K562 (cell line): Measurements from ENCODE around the gene SLC2A6. TPM values are rescaled to one million over a fixed set of nuclear protein-coding genes. Genes with fewer than 3 reads are reported as not detected.

Experiments
- DNMT1 ChIP-seq: fragments of 450-650 bp; IDR thresholded peaks from 2 replicates; pipeline ENCODE4 v1.6.1; 2016; ENCODE audit warnings: antibody characterized with exemption, mild to moderate bottlenecking
- E2F3 ChIP-seq: fragments of 250-450 bp; sonication (Bioruptor Pico); IDR thresholded peaks from 2 replicates; pipeline ENCODE4 v1.4.0; 2020; ENCODE audit warnings: mild to moderate bottlenecking
- ETV1 ChIP-seq: fragments of 450-650 bp; conservative IDR thresholded peaks from 2 replicates; pipeline ENCODE4 v1.6.1; 2016; ENCODE audit warnings: missing genetic modification characterization, control low read depth, low read depth, missing compliant biosample characterization
- GATAD2B ChIP-seq: fragments of 450-650 bp; IDR thresholded peaks from 2 replicates; pipeline ENCODE4 v1.6.1; 2017; ENCODE audit warnings: mild to moderate bottlenecking, borderline replicate concordance
- HDGF ChIP-seq: fragments of 450-650 bp; IDR thresholded peaks from 2 replicates; pipeline ENCODE4 v1.6.1; 2016
- HNRNPLL ChIP-seq: fragments of 200-400 bp; formaldehyde crosslinking; IDR thresholded peaks from 2 replicates; pipeline ENCODE4 v1.6.1; 2017; ENCODE audit warnings: low read length, low read depth, mild to moderate bottlenecking; ENCODE audit not compliant: poor library complexity, severe bottlenecking
- KDM2B ChIP-seq: fragments of 250-450 bp; sonication (Bioruptor Pico); IDR thresholded peaks from 2 replicates; pipeline ENCODE4 v1.8.0; 2021; ENCODE audit warnings: mild to moderate bottlenecking, moderate library complexity
- MTF1 ChIP-seq: fragments of 250-450 bp; sonication (Bioruptor Pico); IDR thresholded peaks from 2 replicates; pipeline ENCODE4 v1.9.0; 2021; ENCODE audit warnings: moderate library complexity, mild to moderate bottlenecking, inconsistent platforms, borderline replicate concordance
- NRF1 ChIP-seq, 2 experiments: fragments of 450-650 bp; IDR thresholded peaks in 1 of 2; conservative IDR thresholded peaks in 1 of 2; 2 replicates each; pipeline ENCODE4 v1.6.1; 2014; ENCODE audit warnings: mild to moderate bottlenecking in 2 of 2
- RBBP5 ChIP-seq: fragments of 200-600 bp; sonication (generic); IDR thresholded peaks from 2 replicates; pipeline ENCODE4 v1.6.1; 2012; ENCODE audit warnings: borderline replicate concordance, mild to moderate bottlenecking, low read length, control low read depth, inconsistent platforms; ENCODE audit not compliant: insufficient read depth, poor library complexity, severe bottlenecking
- SUPT5H ChIP-seq: fragments of 450-650 bp; IDR thresholded peaks from 2 replicates; pipeline ENCODE4 v1.6.1; 2016
- ZNF589 ChIP-seq: fragments of 200-800 bp; sonication (Bioruptor generic); IDR thresholded peaks from 2 replicates; pipeline ENCODE4 v1.6.1; 2016; ENCODE audit warnings: low read depth, missing genetic modification characterization, missing compliant biosample characterization
- polyA plus RNA-seq, 8 experiments: library from polyadenylated mRNA; depleted of rRNA in 4 of 8; stranded (reverse) in 5 of 8; unstranded in 3 of 8; fragments of >200 nt; fragmentation: Nextera tagmentation in 2 of 8; fragmentation: Illumina TruSeq in 1 of 8; extraction: Ambion mirVana in 2 of 8; extraction: Trizol in 1 of 8; gene quantifications; 2 replicates each; pipeline versions ENCODE4 v1.2.1 to v1.2.3, GENCODE V29; 2011 to 2014; ENCODE audit warnings: inconsistent platforms in 1 of 8, missing spikeins in 1 of 8
- total RNA-seq, 7 experiments: library from RNA; depleted of rRNA in 6 of 7; stranded (reverse); fragments of >200 nt in 6 of 7; fragmentation: Illumina TruSeq in 2 of 7; extraction: Trizol in 2 of 7; gene quantifications; 2 replicates each; pipeline versions ENCODE4 v1.2.1 to v1.2.3, GENCODE V29; 2011 to 2021; ENCODE audit warnings: low replicate concordance in 1 of 7
- TF ChIP-seq, protein P1 (sequence below): fragments of 250-450 bp; sonication (Bioruptor Pico); IDR thresholded peaks from 2 replicates; pipeline ENCODE4 v1.5.0; 2021
- TF ChIP-seq, protein P2 (sequence below): fragments of 450-650 bp; formaldehyde crosslinking; IDR thresholded peaks from 2 replicates; pipeline ENCODE4 v1.4.0; 2022; ENCODE audit warnings: missing genetic modification characterization
- TF ChIP-seq, protein P3 (sequence below): fragments of 250-450 bp; sonication (Bioruptor Pico); IDR thresholded peaks from 2 replicates; pipeline ENCODE4 v1.5.0; 2021; ENCODE audit warnings: mild to moderate bottlenecking, moderate library complexity

SLC2A6 gene
- total and polyA plus RNA-seq, 9 of the 15 experiments (the other 6 are each of a cell fraction or from before 2014, with no cell fraction given) = 0.04 to 0.38 (median 0.09) TPM; not detected in 3

- 0 out of 2 replicates have a peak, but pooled peaks have one; percentile 40 for TF ChIP-seq HDGF
- peak; percentile 97 for TF ChIP-seq HNRNPLL
- no peak for TF ChIP-seq ETV1
- TF ChIP-seq, protein P1, sequence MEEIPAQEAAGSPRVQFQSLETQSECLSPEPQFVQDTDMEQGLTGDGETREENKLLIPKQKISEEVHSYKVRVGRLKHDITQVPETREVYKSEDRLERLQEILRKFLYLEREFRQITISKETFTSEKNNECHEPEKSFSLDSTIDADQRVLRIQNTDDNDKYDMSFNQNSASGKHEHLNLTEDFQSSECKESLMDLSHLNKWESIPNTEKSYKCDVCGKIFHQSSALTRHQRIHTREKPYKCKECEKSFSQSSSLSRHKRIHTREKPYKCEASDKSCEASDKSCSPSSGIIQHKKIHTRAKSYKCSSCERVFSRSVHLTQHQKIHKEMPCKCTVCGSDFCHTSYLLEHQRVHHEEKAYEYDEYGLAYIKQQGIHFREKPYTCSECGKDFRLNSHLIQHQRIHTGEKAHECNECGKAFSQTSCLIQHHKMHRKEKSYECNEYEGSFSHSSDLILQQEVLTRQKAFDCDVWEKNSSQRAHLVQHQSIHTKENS (CRISPR knock-in tag) = no peak
- TF ChIP-seq, protein P2, sequence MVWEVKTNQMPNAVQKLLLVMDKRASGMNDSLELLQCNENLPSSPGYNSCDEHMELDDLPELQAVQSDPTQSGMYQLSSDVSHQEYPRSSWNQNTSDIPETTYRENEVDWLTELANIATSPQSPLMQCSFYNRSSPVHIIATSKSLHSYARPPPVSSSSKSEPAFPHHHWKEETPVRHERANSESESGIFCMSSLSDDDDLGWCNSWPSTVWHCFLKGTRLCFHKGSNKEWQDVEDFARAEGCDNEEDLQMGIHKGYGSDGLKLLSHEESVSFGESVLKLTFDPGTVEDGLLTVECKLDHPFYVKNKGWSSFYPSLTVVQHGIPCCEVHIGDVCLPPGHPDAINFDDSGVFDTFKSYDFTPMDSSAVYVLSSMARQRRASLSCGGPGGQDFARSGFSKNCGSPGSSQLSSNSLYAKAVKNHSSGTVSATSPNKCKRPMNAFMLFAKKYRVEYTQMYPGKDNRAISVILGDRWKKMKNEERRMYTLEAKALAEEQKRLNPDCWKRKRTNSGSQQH (CRISPR knock-in tag) = no peak
- no peak for TF ChIP-seq E2F3 (CRISPR knock-in tag)
- peak; percentile 96 for TF ChIP-seq NRF1 (conservative IDR thresholded peaks at IDR 0.05 in 1 of 2, IDR thresholded peaks at IDR 0.05 in 1 of 2)
- no peak for TF ChIP-seq MTF1 (CRISPR knock-in tag)
- no peak for TF ChIP-seq RBBP5
- no peak for TF ChIP-seq KDM2B
- no peak for TF ChIP-seq ZNF589 (CRISPR knock-in tag)
- TF ChIP-seq DNMT1 = no peak
- no peak for TF ChIP-seq GATAD2B
- TF ChIP-seq SUPT5H = 0 out of 2 replicates have a peak, but pooled peaks have one; percentile 37
- TF ChIP-seq, protein P3, sequence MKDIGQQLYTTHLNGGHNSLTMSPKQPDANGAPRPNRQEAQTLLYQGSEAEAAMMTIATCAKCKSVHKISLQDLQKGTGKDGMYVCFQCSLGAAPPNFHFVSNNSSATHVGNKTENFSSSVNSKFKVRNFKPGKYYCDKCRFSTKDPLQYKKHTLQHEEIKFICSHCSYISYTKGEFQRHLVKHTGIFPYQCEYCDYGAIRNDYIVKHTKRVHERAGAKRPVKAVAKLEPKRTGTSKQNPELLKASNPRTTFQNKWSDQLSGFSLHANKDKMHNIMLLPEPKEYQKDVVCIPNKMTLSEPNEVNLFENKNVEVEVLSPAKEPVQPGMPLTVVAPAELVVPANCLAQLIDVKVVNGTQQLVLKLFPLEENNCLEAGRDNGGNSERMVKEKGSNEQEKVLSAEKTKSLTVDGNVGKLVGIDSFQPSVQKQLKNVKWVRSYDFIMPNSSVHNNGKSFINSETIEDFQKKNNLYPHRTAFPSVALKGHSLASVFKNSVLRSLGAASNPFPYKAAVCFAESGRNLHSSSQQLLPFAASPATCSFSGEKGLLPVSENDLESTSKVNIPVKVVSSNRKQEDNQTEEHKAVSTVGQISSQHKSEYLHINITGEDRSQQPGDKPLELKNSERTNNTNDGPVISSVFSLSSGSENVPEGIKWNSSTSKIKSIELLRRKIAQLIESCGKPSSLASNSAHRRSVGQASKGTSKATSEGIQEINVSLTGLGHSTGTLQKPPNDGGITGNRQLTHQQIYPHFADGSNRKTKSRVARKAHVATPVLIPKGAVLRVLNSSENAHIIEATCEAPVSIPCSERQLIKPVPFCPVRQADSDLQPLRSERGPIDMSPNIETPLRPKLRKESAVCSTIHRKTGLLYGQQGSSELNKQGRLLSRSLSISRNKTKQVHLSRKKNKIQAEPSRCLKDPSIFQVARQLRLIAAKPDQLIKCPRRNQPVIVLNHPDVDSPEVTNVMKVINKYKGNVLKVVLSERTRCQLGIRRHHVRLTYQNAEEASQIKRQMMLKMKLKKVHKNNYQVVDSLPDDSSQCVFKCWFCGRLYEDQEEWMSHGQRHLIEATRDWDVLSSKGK (CRISPR knock-in tag) = no peak
Measured at GRCh38 chr9:133459476-133460404, 19.2 kb downstream of the SLC2A6 start, which contains the start of gene CACFD1 (continued).
